ENCODE measurements around the gene CD101. TPM values are rescaled to one million over a fixed set of nuclear protein-coding genes. Genes with fewer than 3 reads are reported as not detected.

CD101 gene
- total RNA-seq, 1 experiment from 2014 or later = 1.2 TPM

- intact Hi-C loops (cut with micrococcal nuclease) = no loop called here
- ATAC-seq (no peak), DNase-seq (ENCODE audit: low read depth, low spot score) (no peak)
- Histone ChIP-seq H2AFZ (ENCODE audit: low read depth, low read length, poor library complexity, severe bottlenecking) (no peak overlapping the region), H3K4me1 (ENCODE audit: control insufficient read depth in 1 of 2, insufficient read depth in 2 of 2, low read length in 2 of 2) (peaks cover 0 to 2% of the 10 kb centered on the region in 2 experiments; a peak in 1 of 4 replicates), H3K9me3 (ENCODE audit: control insufficient read depth in 1 of 2, insufficient read depth in 1 of 2, low read depth in 1 of 2, low read length in 2 of 2) (no peaks in the 10 kb centered on the region), H3K36me3 (ENCODE audit: control insufficient read depth in 1 of 2, insufficient read depth in 2 of 2, low read length in 2 of 2) (0 out of 4 replicates have a peak, but pooled peaks cover 0 to 2% of the 10 kb centered on the region in 2 experiments), H3K79me2 (ENCODE audit: insufficient read depth, low read length) (no peaks in the 10 kb centered on the region), H3K27me3 (ENCODE audit: insufficient read depth, low read length) (no peaks in the 10 kb centered on the region), H3K27ac (ENCODE audit: low read depth, low read length) (no peak overlapping the region), H3K9ac (ENCODE audit: low read length) (no peak overlapping the region), H4K20me1 (ENCODE audit: insufficient read depth) (no peaks in the 10 kb centered on the region), H3K4me3 (replicated peaks in 1 of 2; ENCODE audit: low read depth in 1 of 2, low read length in 2 of 2) (no peak overlapping the region), H3K9me2 (ENCODE audit: insufficient read depth) (no peaks in the 10 kb centered on the region), H3K4me2 (ENCODE audit: low read length) (no peak overlapping the region)
- BruUV-seq (replicated peaks) = no TSS peak
- no peak for TF ChIP-seq RAD21 (IDR thresholded peaks at IDR 0.05; ENCODE audit: low read depth)
- TF ChIP-seq POLR2A (IDR thresholded peaks at IDR 0.05; ENCODE audit: borderline replicate concordance, extremely low read depth, insufficient read depth, insufficient read length) = no peak
- TF ChIP-seq CEBPB (IDR thresholded peaks at IDR 0.05; ENCODE audit: low read depth) = no peak
- TF ChIP-seq REST (IDR thresholded peaks at IDR 0.05; ENCODE audit: low read depth) = no peak
- TF ChIP-seq POLR2AphosphoS5 (IDR thresholded peaks at IDR 0.05; ENCODE audit: low read depth, low read length) = no peak
- no peak for TF ChIP-seq ZFX (IDR thresholded peaks at IDR 0.05)
- CTCF ChIA-PET = interaction anchor here (1.0 kb wide), 1 partner anchor 35 kb away, joined by 3 read pairs; no protein-coding TSS in a partner anchor
- RAD21 ChIA-PET (ENCODE audit: low non-redundant PET in 1 of 2, low total read pairs in 2 of 2, uncharacterized antibody in 2 of 2, unreplicated experiment in 2 of 2) = no interaction called here
- POLR2A ChIA-PET = no interaction called here
These were observed 18.4 kb upstream of the CD101 start for GRCh38 chr1:116983112-116983511.

GRCh38 chr1:116983678-116984077, 17.9 kb upstream of the CD101 start:
- DNase-seq (ENCODE audit: low read depth, low spot score) (no peak), ATAC-seq (no peak)
- no peaks in the 10 kb centered on the region for H3K9me3 ChIP-seq (ENCODE audit: control insufficient read depth in 1 of 2, insufficient read depth in 1 of 2, low read depth in 1 of 2, low read length in 2 of 2)
- no peak overlapping the region for H3K9ac ChIP-seq (ENCODE audit: low read length)
- no peaks in the 10 kb centered on the region for H3K79me2 ChIP-seq (ENCODE audit: insufficient read depth, low read length)
- H3K4me2 ChIP-seq (ENCODE audit: low read length) = no peak overlapping the region
- H3K27ac ChIP-seq (ENCODE audit: low read depth, low read length) = no peak overlapping the region
- BruUV-seq (replicated peaks) = no TSS peak
- H3K9me2 ChIP-seq (ENCODE audit: insufficient read depth) = no peaks in the 10 kb centered on the region
- H2AFZ ChIP-seq (ENCODE audit: low read depth, low read length, poor library complexity, severe bottlenecking) = no peak overlapping the region
- no peaks in the 10 kb centered on the region for H4K20me1 ChIP-seq (ENCODE audit: insufficient read depth)
- POLR2A ChIA-PET = no interaction called here
- 0 out of 4 replicates have a peak, but pooled peaks cover 0 to 2% of the 10 kb centered on the region in 2 experiments for H3K36me3 ChIP-seq (ENCODE audit: control insufficient read depth in 1 of 2, insufficient read depth in 2 of 2, low read length in 2 of 2)
- CTCF ChIA-PET = interaction anchor here (1.0 kb wide), 1 partner anchor 34 kb away, joined by 3 read pairs; no protein-coding TSS in a partner anchor
- RAD21 ChIA-PET (ENCODE audit: low non-redundant PET in 1 of 2, low total read pairs in 2 of 2, uncharacterized antibody in 2 of 2, unreplicated experiment in 2 of 2) = no interaction called here
- no peaks in the 10 kb centered on the region for H3K27me3 ChIP-seq (ENCODE audit: insufficient read depth, low read length)
- no peak overlapping the region for H3K4me3 ChIP-seq (replicated peaks in 1 of 2; ENCODE audit: low read depth in 1 of 2, low read length in 2 of 2)
- intact Hi-C loops (cut with micrococcal nuclease) = no loop called here
- peaks cover 0 to 3% of the 10 kb centered on the region in 2 experiments; a peak in 1 of 4 replicates for H3K4me1 ChIP-seq (ENCODE audit: control insufficient read depth in 1 of 2, insufficient read depth in 2 of 2, low read length in 2 of 2)
- TF ChIP-seq RAD21 (IDR thresholded peaks at IDR 0.05; ENCODE audit: low read depth) (no peak), ZBTB33 (IDR thresholded peaks at IDR 0.05; ENCODE audit: extremely low read depth, insufficient replicate concordance, low read length) (no peak), TCF7L2 (IDR thresholded peaks at IDR 0.05; ENCODE audit: borderline replicate concordance, extremely low read depth, insufficient read depth, insufficient read length) (no peak), SIN3A (IDR thresholded peaks at IDR 0.05; ENCODE audit: low read depth) (no peak), CBX3 (IDR thresholded peaks at IDR 0.05; ENCODE audit: low read depth) (no peak), EZH2 (IDR thresholded peaks at IDR 0.05) (no peak), ELF1 (IDR thresholded peaks at IDR 0.05; ENCODE audit: borderline replicate concordance, low read depth) (no peak), POLR2AphosphoS5 (IDR thresholded peaks at IDR 0.05; ENCODE audit: low read depth, low read length) (no peak), EZH2phosphoT487 (IDR thresholded peaks at IDR 0.05; ENCODE audit: borderline replicate concordance) (no peak), MAX (IDR thresholded peaks at IDR 0.05) (no peak), CEBPB (IDR thresholded peaks at IDR 0.05; ENCODE audit: low read depth) (no peak), ZNF274 (IDR thresholded peaks at IDR 0.05; ENCODE audit: low read depth, low read length) (no peak), FOSL1 (IDR thresholded peaks at IDR 0.05; ENCODE audit: low read depth) (no peak)
